Measurements from ENCODE around the gene PLPP7. TPM values are rescaled to one million over a fixed set of nuclear protein-coding genes. Genes with fewer than 3 reads are reported as not detected.

Gene PLPP7
- total RNA-seq, 4 donors from 2014 or later = 3.8 to 14.0 (median 6.5) TPM

- TF ChIP-seq, protein P1, sequence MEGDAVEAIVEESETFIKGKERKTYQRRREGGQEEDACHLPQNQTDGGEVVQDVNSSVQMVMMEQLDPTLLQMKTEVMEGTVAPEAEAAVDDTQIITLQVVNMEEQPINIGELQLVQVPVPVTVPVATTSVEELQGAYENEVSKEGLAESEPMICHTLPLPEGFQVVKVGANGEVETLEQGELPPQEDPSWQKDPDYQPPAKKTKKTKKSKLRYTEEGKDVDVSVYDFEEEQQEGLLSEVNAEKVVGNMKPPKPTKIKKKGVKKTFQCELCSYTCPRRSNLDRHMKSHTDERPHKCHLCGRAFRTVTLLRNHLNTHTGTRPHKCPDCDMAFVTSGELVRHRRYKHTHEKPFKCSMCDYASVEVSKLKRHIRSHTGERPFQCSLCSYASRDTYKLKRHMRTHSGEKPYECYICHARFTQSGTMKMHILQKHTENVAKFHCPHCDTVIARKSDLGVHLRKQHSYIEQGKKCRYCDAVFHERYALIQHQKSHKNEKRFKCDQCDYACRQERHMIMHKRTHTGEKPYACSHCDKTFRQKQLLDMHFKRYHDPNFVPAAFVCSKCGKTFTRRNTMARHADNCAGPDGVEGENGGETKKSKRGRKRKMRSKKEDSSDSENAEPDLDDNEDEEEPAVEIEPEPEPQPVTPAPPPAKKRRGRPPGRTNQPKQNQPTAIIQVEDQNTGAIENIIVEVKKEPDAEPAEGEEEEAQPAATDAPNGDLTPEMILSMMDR (IDR thresholded peaks at IDR 0.05) = no peak
- ATAC-seq (ENCODE audit: low FRiP score) = no peak
- no peak for DNase-seq (ENCODE audit: low spot score)
Measured at GRCh38 chr9:131284856-131285255, 4.7 kb upstream of the PLPP7 start.

DNA sequence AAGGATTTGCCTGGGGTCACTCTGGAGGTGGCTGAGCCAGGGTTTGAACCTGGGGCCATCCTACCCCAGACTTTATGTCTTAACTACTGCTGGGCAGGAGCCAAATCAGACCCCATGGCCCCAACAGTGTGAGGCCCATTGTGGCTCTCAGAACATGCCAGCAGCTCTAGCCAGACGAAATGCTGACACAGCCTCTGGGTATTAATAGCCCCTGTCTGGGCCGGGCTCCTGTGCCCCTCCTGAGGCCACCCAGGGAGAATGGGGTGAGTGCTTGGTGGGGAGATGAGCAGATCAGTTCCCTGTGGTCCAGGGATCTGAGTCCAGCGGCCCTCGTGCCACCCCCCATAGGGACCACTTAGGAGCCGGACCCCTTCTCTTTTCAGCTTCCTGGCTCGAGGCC lies 2.2 kb upstream of the PLPP7 start:
- no peak for DNase-seq (ENCODE audit: low spot score)
- no peak for ATAC-seq (ENCODE audit: low FRiP score)
- TF ChIP-seq, protein P1 (IDR thresholded peaks at IDR 0.05) = no peak

- TF ChIP-seq, protein P1 (IDR thresholded peaks at IDR 0.05) = no peak
- ATAC-seq (ENCODE audit: low FRiP score) = no peak
Measured at GRCh38 chr9:131288217-131288616, 1.3 kb upstream of the PLPP7 start.

DNA sequence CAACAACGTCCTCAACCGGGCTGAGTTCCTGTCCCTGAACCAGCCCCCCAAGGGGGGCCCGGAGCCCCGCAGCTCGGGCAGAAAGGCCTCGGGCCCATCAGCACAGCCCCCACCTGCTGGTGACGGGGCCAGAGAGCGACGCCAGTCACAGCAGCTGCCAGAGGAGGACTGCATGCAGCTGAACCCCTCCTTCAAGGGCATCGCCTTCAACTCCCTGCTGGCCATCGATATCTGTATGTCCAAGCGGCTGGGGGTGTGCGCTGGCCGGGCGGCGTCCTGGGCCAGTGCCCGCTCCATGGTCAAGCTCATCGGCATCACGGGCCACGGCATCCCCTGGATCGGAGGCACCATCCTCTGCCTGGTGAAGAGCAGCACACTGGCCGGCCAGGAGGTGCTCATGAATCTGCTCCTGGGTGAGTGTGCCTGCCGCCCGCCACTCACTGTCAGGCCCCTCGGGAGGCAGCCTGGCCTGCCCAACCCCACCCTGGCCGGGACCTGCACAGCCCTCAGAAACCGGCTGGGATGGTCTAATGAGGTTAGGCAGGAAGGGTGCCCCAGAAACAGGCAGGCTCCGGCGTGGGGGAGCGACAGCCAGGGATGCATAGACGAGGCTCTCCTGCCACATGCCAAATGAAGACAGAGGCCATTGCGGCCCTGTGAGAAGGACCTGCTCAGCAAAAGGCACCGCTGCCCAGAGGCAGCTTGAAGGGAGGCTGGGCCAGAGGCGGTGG lies 678 bp downstream of the PLPP7 start:
- TF ChIP-seq, protein P1 (IDR thresholded peaks at IDR 0.05) = no peak
- ATAC-seq (ENCODE audit: low FRiP score) (no peak), DNase-seq (ENCODE audit: low spot score) (no peak)

More at GRCh38 chr9:131288217-131288616, 1.3 kb upstream of the PLPP7 start:
- no peak for DNase-seq (ENCODE audit: low spot score)

- ATAC-seq (ENCODE audit: low FRiP score) = no peak
Measured at GRCh38 chr9:131290767-131291370, 1.3 kb downstream of the PLPP7 start.

GRCh38 chr9:131291795-131292315 lies 2.3 kb downstream of the PLPP7 start:
- DNase-seq (ENCODE audit: low spot score) (no peak), ATAC-seq (ENCODE audit: low FRiP score) (no peak)
- TF ChIP-seq, protein P1 (IDR thresholded peaks at IDR 0.05) = no peak

More at GRCh38 chr9:131290767-131291370, 1.3 kb downstream of the PLPP7 start:
- DNase-seq (ENCODE audit: low spot score) = no peak
- TF ChIP-seq, protein P1 (IDR thresholded peaks at IDR 0.05) = no peak

Data from omental fat pad (tissue), 4 donors.